ENCODE data around the gene PLEKHG3.

DNA sequence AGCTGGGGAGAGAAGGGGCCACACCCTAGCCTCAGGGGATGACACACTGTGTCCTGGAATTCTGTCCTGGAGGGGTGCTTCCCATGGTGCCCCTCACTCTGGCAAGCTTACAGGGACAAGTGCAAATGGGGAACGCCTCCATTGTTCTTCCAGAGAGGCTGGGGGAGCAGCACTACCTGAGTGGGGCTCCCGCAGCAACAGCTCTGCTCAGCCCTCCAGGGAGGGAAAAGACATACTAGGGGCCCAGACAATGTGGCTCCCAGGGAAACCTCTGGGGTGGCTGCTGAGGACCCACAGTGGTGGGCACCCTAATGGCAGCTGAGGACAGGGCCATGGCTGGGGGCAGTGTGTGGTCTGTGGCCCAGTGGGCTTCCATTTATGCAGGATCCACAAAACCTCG is 69.4 kb downstream of the PLEKHG3 start:
- TF ChIP-seq POLR2A (IDR thresholded peaks at IDR 0.05): no peak
- TF ChIP-seq, protein P1, sequence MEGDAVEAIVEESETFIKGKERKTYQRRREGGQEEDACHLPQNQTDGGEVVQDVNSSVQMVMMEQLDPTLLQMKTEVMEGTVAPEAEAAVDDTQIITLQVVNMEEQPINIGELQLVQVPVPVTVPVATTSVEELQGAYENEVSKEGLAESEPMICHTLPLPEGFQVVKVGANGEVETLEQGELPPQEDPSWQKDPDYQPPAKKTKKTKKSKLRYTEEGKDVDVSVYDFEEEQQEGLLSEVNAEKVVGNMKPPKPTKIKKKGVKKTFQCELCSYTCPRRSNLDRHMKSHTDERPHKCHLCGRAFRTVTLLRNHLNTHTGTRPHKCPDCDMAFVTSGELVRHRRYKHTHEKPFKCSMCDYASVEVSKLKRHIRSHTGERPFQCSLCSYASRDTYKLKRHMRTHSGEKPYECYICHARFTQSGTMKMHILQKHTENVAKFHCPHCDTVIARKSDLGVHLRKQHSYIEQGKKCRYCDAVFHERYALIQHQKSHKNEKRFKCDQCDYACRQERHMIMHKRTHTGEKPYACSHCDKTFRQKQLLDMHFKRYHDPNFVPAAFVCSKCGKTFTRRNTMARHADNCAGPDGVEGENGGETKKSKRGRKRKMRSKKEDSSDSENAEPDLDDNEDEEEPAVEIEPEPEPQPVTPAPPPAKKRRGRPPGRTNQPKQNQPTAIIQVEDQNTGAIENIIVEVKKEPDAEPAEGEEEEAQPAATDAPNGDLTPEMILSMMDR (IDR thresholded peaks at IDR 0.05): no peak
- no peak for TF ChIP-seq EP300 (IDR thresholded peaks at IDR 0.05)
